Measurements from ENCODE around the gene GPR108.

Gene GPR108

DNA sequence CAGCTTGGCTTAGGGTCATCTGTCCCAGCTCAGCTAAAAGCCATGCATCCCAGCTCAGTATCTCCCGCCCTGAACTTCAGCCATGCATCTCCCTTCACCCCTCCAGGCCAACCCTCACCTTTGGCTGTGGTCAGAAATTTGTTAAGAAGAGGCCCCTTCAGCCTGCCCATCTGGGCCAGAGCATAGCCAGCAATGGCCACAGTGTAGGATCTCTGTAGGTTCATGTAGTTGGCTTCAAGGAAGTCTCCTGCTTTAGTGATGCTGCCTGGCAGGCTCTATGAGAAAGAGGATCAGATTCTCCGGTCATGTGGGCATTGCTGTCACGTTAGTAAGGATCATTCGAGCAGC, 50.8 kb downstream of the GPR108 start:
- H3K27ac ChIP-seq = no peak overlapping the region
- DNase-seq (ENCODE audit: low read depth, low spot score) = no peak

GRCh38 chr19:6685962-6686627, 51.3 kb downstream of the GPR108 start:
- no peak overlapping the region for H3K27ac ChIP-seq
- no peak for DNase-seq (ENCODE audit: low read depth, low spot score)

GRCh38 chr19:6685482-6685881, 51.9 kb downstream of the GPR108 start:
- no peak overlapping the region for H3K27ac ChIP-seq
- no peak for DNase-seq (ENCODE audit: low read depth, low spot score)

DNA sequence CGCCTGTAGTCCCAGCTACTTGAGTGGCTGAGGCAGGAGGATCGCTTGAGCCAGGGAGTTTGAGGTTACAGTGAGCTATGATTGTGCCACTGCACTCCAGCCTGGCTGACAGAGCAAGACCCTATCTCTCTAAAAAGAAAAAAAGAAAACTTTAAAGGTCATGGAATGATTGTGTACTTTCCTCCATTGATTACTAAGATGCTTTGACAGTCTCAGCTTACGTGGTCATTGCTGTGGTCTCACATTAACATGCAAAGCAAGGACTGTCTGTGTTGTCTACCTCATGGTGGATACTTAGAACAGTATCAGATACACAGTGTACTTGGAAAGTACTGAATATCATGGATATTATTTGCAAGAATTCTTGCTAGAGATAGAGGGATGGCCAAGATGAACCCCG, 53.4 kb downstream of the GPR108 start:
- no peak overlapping the region for H3K27ac ChIP-seq
- DNase-seq (ENCODE audit: low read depth, low spot score) = no peak

DNA sequence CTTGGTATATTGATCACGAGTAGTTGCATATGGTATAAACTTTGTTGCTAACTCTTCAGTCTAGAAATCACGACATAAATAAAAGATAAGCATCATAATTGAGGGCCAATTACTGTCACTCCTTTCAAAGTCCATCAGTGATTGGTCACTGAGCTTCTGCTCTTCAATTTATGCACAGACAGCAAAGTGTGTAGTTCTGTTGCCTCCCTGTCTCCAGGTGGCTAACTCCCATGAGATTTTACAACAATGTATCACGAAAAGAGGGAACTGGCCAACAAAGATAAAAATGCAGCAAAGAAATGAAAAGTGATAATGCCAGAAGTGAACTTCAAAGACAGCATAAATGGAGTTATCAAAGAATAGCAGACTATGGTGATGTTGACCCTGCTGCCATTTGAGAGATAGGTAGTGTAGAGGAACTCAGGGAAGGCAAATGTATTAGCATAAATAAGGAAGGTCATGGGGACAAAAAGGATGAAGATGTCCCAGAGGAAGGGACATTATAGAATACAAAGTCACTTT, 54.7 kb downstream of the GPR108 start:
- no peak overlapping the region for H3K27ac ChIP-seq
- no peak for DNase-seq (ENCODE audit: low read depth, low spot score)

DNA sequence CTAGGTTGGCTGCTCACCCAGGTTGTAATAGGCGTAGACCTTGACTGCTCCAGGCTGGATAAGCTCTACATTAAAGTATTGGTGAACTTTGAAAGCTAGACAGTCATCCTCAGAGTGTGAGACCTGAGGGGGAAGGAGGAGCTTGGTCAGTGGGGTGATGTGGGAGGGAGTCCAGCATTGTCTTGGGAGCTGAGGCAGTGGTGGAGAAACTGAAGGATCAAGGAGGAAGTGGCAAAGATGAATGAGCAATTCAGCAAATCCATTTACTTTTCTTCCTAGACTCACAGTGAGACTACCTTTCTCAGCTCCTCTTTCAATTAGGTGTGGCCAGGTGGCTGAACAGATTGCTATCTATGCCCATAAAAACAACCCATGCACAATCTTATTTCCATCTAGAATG, 57.2 kb downstream of the GPR108 start:
- peak; percentile 60 for DNase-seq (ENCODE audit: low read depth, low spot score)
- peak overlapping the region; percentile 8 for H3K27ac ChIP-seq

Data from epithelial cell of prostate (primary cell).